MM.1S (cell line): Measurements from ENCODE around the gene CYP19A1.
A peak's percentile ranks its signal among the peaks of the same experiment; 100 is the strongest.

Experiments
- DNase-seq: peaks from one replicate; pipeline ENCODE4 v3.0.0-alpha.2; 2015
- H2AFZ ChIP-seq: fragments of 300-600 bp; sonication (generic); 2 replicates; pipeline ENCODE4 v1.6.0; 2016; ENCODE audit warnings: antibody characterized with exemption, low read length
- H3F3A ChIP-seq: fragments of 300-600 bp; sonication (generic); 2 replicates; pipeline ENCODE4 v1.6.1; 2016; ENCODE audit warnings: mild to moderate bottlenecking, antibody characterized with exemption, low read length, moderate library complexity, mixed read lengths; ENCODE audit not compliant: insufficient read depth
- H3K27ac ChIP-seq: fragments of 300-600 bp; sonication (generic); 2 replicates; pipeline ENCODE4 v1.5.1; 2016; ENCODE audit warnings: mild to moderate bottlenecking, low read length
- H3K27me3 ChIP-seq: fragments of 300-600 bp; sonication (generic); replicated peaks from 2 replicates; pipeline ENCODE4 v1.6.0; 2016; ENCODE audit warnings: low read length; ENCODE audit not compliant: insufficient read depth
- H3K36me3 ChIP-seq: fragments of 300-600 bp; sonication (generic); replicated peaks from 2 replicates; pipeline ENCODE4 v1.6.1; 2016; ENCODE audit warnings: mild to moderate bottlenecking, low read length, mixed read lengths; ENCODE audit not compliant: insufficient read depth
- H3K4me1 ChIP-seq: fragments of 300-600 bp; sonication (generic); 2 replicates; pipeline ENCODE4 v1.6.1; 2016; ENCODE audit warnings: low read length, mixed read lengths
- H3K4me2 ChIP-seq: fragments of 300-600 bp; sonication (generic); 2 replicates; pipeline ENCODE4 v1.6.0; 2016; ENCODE audit warnings: low read depth, low read length
- H3K4me3 ChIP-seq: fragments of 300-600 bp; sonication (generic); 2 replicates; pipeline ENCODE4 v1.5.1; 2016; ENCODE audit warnings: low read length, mixed read lengths
- H3K79me2 ChIP-seq: fragments of 300-600 bp; sonication (generic); 2 replicates; pipeline ENCODE4 v1.6.1; 2016; ENCODE audit warnings: mixed run types, low read length, mixed read lengths
- H3K9ac ChIP-seq: fragments of 300-600 bp; sonication (generic); 2 replicates; pipeline ENCODE4 v1.6.1; 2016; ENCODE audit warnings: low read length, mixed read lengths
- H3K9me2 ChIP-seq: fragments of 300-600 bp; sonication (generic); replicated peaks from 2 replicates; pipeline ENCODE4 v1.6.1; 2016; ENCODE audit warnings: mild to moderate bottlenecking, low read length, mixed read lengths; ENCODE audit not compliant: insufficient read depth
- H3K9me3 ChIP-seq: fragments of 300-600 bp; sonication (generic); replicated peaks from 2 replicates; pipeline ENCODE4 v1.6.1; 2016; ENCODE audit warnings: mild to moderate bottlenecking, low read length, mixed read lengths; ENCODE audit not compliant: insufficient read depth
- H4K20me1 ChIP-seq: fragments of 300-600 bp; sonication (generic); 2 replicates; pipeline ENCODE4 v1.6.1; 2016; ENCODE audit warnings: mild to moderate bottlenecking, low read length, moderate library complexity, mixed read lengths; ENCODE audit not compliant: insufficient read depth
- EZH2 ChIP-seq: fragments of 300-600 bp; sonication (generic); optimal IDR thresholded peaks from 2 replicates; pipeline ENCODE3; 2017; ENCODE audit warnings: low read depth, mild to moderate bottlenecking, antibody characterized with exemption, low read length, mixed read lengths
- EZH2phosphoT487 ChIP-seq: fragments of 300-600 bp; sonication (generic); IDR thresholded peaks from 2 replicates; pipeline ENCODE4 v1.6.1; 2018; ENCODE audit warnings: antibody characterized with exemption, low read length
- TF ChIP-seq, protein P1 (sequence below): fragments of 300-600 bp; sonication (generic); IDR thresholded peaks from 2 replicates; pipeline ENCODE4 v1.5.1; 2016; ENCODE audit warnings: antibody characterized with exemption, low read length, mixed read lengths

The CYP19A1 gene

GRCh38 chr15:51380999-51381806 lies 42.8 kb upstream of the CYP19A1 start:
- Histone ChIP-seq H3K27ac (no peak overlapping the region), H3K27me3 (0 out of 2 replicates have a peak, but pooled peaks cover 7% of the 10 kb centered on the region), H3K36me3 (no peaks in the 10 kb centered on the region), H3F3A (no peaks in the 10 kb centered on the region), H3K4me1 (no peaks in the 10 kb centered on the region), H2AFZ (no peak overlapping the region), H3K9ac (no peak overlapping the region), H3K9me3 (no peaks in the 10 kb centered on the region), H3K79me2 (no peaks in the 10 kb centered on the region), H3K4me2 (no peak overlapping the region), H3K4me3 (no peak overlapping the region), H4K20me1 (no peaks in the 10 kb centered on the region), H3K9me2 (no peaks in the 10 kb centered on the region)
- DNase-seq: peak; percentile 79
- TF ChIP-seq EZH2phosphoT487 (no peak), EZH2 (no peak)
- TF ChIP-seq, protein P1, sequence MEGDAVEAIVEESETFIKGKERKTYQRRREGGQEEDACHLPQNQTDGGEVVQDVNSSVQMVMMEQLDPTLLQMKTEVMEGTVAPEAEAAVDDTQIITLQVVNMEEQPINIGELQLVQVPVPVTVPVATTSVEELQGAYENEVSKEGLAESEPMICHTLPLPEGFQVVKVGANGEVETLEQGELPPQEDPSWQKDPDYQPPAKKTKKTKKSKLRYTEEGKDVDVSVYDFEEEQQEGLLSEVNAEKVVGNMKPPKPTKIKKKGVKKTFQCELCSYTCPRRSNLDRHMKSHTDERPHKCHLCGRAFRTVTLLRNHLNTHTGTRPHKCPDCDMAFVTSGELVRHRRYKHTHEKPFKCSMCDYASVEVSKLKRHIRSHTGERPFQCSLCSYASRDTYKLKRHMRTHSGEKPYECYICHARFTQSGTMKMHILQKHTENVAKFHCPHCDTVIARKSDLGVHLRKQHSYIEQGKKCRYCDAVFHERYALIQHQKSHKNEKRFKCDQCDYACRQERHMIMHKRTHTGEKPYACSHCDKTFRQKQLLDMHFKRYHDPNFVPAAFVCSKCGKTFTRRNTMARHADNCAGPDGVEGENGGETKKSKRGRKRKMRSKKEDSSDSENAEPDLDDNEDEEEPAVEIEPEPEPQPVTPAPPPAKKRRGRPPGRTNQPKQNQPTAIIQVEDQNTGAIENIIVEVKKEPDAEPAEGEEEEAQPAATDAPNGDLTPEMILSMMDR: peak; percentile 98

DNA sequence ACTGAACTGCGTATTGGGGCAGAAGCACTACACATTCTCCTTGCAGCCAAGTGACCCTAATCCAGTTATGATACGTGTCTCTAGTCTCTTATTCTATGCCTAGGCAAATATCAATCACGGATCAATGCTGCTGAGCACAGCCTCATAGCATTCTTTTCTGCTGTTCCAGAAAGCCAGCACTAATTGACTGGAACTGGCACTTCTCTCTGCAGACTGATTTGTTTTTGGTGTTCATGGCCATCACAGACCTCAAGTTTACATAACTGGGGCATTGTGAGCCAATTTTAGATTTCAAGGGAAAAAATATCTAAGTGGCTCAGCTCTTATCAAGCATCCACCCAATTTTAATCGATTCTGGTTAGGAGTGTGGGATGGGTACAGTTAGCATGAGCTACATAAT lies 41.0 kb upstream of the CYP19A1 start:
- Histone ChIP-seq H3K79me2 (no peaks in the 10 kb centered on the region), H3K4me3 (no peak overlapping the region), H3F3A (no peaks in the 10 kb centered on the region), H3K9me3 (no peaks in the 10 kb centered on the region), H2AFZ (no peak overlapping the region), H3K36me3 (no peaks in the 10 kb centered on the region), H3K27me3 (0 out of 2 replicates have a peak, but pooled peaks cover 7% of the 10 kb centered on the region), H4K20me1 (no peaks in the 10 kb centered on the region), H3K27ac (no peak overlapping the region), H3K9me2 (no peaks in the 10 kb centered on the region), H3K9ac (no peak overlapping the region), H3K4me2 (no peak overlapping the region), H3K4me1 (no peaks in the 10 kb centered on the region)
- TF ChIP-seq EZH2phosphoT487 (no peak), EZH2 (no peak)
- TF ChIP-seq, protein P1: no peak
- no peak for DNase-seq

- Histone ChIP-seq H3K4me3 (no peak overlapping the region), H3K27me3 (0 out of 2 replicates have a peak, but pooled peaks cover 7% of the 10 kb centered on the region), H3K4me2 (no peak overlapping the region), H3F3A (no peaks in the 10 kb centered on the region; the same call in 1 of the 2 replicates), H3K27ac (no peak overlapping the region), H3K9me3 (no peaks in the 10 kb centered on the region), H3K36me3 (no peaks in the 10 kb centered on the region), H2AFZ (no peak overlapping the region), H3K4me1 (0 out of 2 replicates have a peak, but pooled peaks cover 6% of the 10 kb centered on the region), H3K9me2 (no peaks in the 10 kb centered on the region), H4K20me1 (no peaks in the 10 kb centered on the region), H3K79me2 (no peaks in the 10 kb centered on the region), H3K9ac (no peak overlapping the region)
- TF ChIP-seq EZH2: no peak
- TF ChIP-seq, protein P1: no peak
- TF ChIP-seq EZH2phosphoT487: no peak
- no peak for DNase-seq
Observed at GRCh38 chr15:51378406-51378805, 40.0 kb upstream of the CYP19A1 start.
